Mesothelial cell of epicardium (in vitro differentiated cells): ENCODE results near the gene EDIL3. TPM values are rescaled to one million over a fixed set of nuclear protein-coding genes. Genes with fewer than 3 reads are reported as not detected.

Experiments used
- DNase-seq, 2 experiments: peaks; one replicate each; pipeline ENCODE4 v3.0.0; 2021; ENCODE audit warnings: low spot score in 2 of 2; ENCODE audit not compliant: unreplicated experiment in 2 of 2
- H3K27ac Mint-ChIP-seq: 2 replicates; pipeline ENCODE4 v1.8.0; 2021; ENCODE audit warnings: mixed read lengths
- H3K27me3 Mint-ChIP-seq: 2 replicates; pipeline ENCODE4 v1.8.0; 2021; ENCODE audit warnings: low read depth, mixed read lengths
- H3K36me3 Mint-ChIP-seq: 2 replicates; pipeline ENCODE4 v1.8.0; 2021; ENCODE audit warnings: mixed read lengths
- H3K4me1 Mint-ChIP-seq: 2 replicates; pipeline ENCODE4 v1.8.0; 2021; ENCODE audit warnings: mixed read lengths
- H3K4me3 Mint-ChIP-seq: 2 replicates; pipeline ENCODE4 v1.8.0; 2021; ENCODE audit warnings: mild to moderate bottlenecking, moderate library complexity, mixed read lengths
- H3K9me3 Mint-ChIP-seq: 2 replicates; pipeline ENCODE4 v1.8.0; 2021; ENCODE audit warnings: mixed read lengths
- CTCF ChIP-seq: fragments of 200-600 bp; sonication (generic); IDR thresholded peaks from one replicate; pipeline ENCODE4 v1.5.0; 2021; ENCODE audit warnings: antibody characterized with exemption; ENCODE audit not compliant: unreplicated experiment
- total RNA-seq: library from RNA; stranded (reverse); gene quantifications from 3 replicates; pipeline ENCODE4 v1.2.1, GENCODE V29; 2021

The EDIL3 gene
- total RNA-seq, 1 donor from 2014 or later, result 51.3 TPM

- Mint-ChIP-seq H3K4me3 (no peak overlapping the region), H3K27me3 (no peaks in the 10 kb centered on the region), H3K36me3 (no peaks in the 10 kb centered on the region), H3K9me3 (no peaks in the 10 kb centered on the region), H3K27ac (no peak overlapping the region), H3K4me1 (peaks cover 30% of the 10 kb centered on the region)
- no peak for DNase-seq
- no peak for TF ChIP-seq CTCF
These were observed 123.7 kb downstream of the EDIL3 start for GRCh38 chr5:84260939-84261338.

- H3K27ac Mint-ChIP-seq, result no peak overlapping the region
- H3K27me3 Mint-ChIP-seq, result no peaks in the 10 kb centered on the region
- no peak for DNase-seq
- H3K4me1 Mint-ChIP-seq, result peaks cover 23% of the 10 kb centered on the region
- H3K9me3 Mint-ChIP-seq, result no peaks in the 10 kb centered on the region
- TF ChIP-seq CTCF, result no peak
- no peaks in the 10 kb centered on the region for H3K36me3 Mint-ChIP-seq
- no peak overlapping the region for H3K4me3 Mint-ChIP-seq
These were observed 124.5 kb downstream of the EDIL3 start for GRCh38 chr5:84260140-84260539.

- TF ChIP-seq CTCF, result no peak
- Mint-ChIP-seq H3K4me1 (peaks cover 18% of the 10 kb centered on the region), H3K27me3 (no peaks in the 10 kb centered on the region), H3K36me3 (no peaks in the 10 kb centered on the region), H3K27ac (no peak overlapping the region), H3K4me3 (no peak overlapping the region), H3K9me3 (no peaks in the 10 kb centered on the region)
- no peak for DNase-seq
These were observed 125.2 kb downstream of the EDIL3 start for GRCh38 chr5:84259283-84260045.

GRCh38 chr5:84257061-84257460 lies 127.6 kb downstream of the EDIL3 start:
- H3K27ac Mint-ChIP-seq, result no peak overlapping the region
- no peaks in the 10 kb centered on the region for H3K36me3 Mint-ChIP-seq
- no peak for DNase-seq
- TF ChIP-seq CTCF, result no peak
- no peak overlapping the region for H3K4me3 Mint-ChIP-seq
- H3K27me3 Mint-ChIP-seq, result no peaks in the 10 kb centered on the region
- H3K9me3 Mint-ChIP-seq, result no peaks in the 10 kb centered on the region
- peaks cover 13% of the 10 kb centered on the region for H3K4me1 Mint-ChIP-seq

GRCh38 chr5:84255315-84255714 lies 129.4 kb downstream of the EDIL3 start:
- H3K4me1 Mint-ChIP-seq, result peaks cover 13% of the 10 kb centered on the region
- H3K9me3 Mint-ChIP-seq, result no peaks in the 10 kb centered on the region
- H3K4me3 Mint-ChIP-seq, result no peak overlapping the region
- no peaks in the 10 kb centered on the region for H3K27me3 Mint-ChIP-seq
- no peak overlapping the region for H3K27ac Mint-ChIP-seq
- H3K36me3 Mint-ChIP-seq, result no peaks in the 10 kb centered on the region
- no peak for TF ChIP-seq CTCF
- no peak for DNase-seq
